Measurements from ENCODE around the gene ENDOD1. TPM values are rescaled to one million over a fixed set of nuclear protein-coding genes. Genes with fewer than 3 reads are reported as not detected.
A peak's percentile ranks its signal among the peaks of the same experiment; 100 is the strongest.

ENDOD1 gene
- total and polyA plus RNA-seq, 2 donors from 2014 or later, result 19.3 to 69.0 TPM

- FAIRE-seq (no peak), DNase-seq (no peak)
- Histone ChIP-seq H3K27me3 (ENCODE audit: control insufficient read depth, insufficient read depth, low read length) (no peaks in the 10 kb centered on the region), H3K36me3 (ENCODE audit: control insufficient read depth in 2 of 3, insufficient read depth in 3 of 3, low read length in 3 of 3) (no peaks in the 10 kb centered on the region), H3K27ac (ENCODE audit: low read depth in 2 of 2, low read length in 2 of 2) (no peak overlapping the region), H3K4me1 (ENCODE audit: control insufficient read depth in 2 of 3, insufficient read depth in 2 of 3, low read depth in 1 of 3, low read length in 3 of 3) (peaks cover 0 to 14% (median 12%) of the 10 kb centered on the region in 3 donors), H3K9me3 (ENCODE audit: control insufficient read depth in 2 of 3, insufficient read depth in 1 of 3, low read length in 3 of 3) (no peaks in the 10 kb centered on the region), H3K9ac (ENCODE audit: low read length in 3 of 3) (no peak overlapping the region), H3K4me3 (ENCODE audit: low read length in 3 of 3) (no peak overlapping the region)
- TF ChIP-seq, protein P1, sequence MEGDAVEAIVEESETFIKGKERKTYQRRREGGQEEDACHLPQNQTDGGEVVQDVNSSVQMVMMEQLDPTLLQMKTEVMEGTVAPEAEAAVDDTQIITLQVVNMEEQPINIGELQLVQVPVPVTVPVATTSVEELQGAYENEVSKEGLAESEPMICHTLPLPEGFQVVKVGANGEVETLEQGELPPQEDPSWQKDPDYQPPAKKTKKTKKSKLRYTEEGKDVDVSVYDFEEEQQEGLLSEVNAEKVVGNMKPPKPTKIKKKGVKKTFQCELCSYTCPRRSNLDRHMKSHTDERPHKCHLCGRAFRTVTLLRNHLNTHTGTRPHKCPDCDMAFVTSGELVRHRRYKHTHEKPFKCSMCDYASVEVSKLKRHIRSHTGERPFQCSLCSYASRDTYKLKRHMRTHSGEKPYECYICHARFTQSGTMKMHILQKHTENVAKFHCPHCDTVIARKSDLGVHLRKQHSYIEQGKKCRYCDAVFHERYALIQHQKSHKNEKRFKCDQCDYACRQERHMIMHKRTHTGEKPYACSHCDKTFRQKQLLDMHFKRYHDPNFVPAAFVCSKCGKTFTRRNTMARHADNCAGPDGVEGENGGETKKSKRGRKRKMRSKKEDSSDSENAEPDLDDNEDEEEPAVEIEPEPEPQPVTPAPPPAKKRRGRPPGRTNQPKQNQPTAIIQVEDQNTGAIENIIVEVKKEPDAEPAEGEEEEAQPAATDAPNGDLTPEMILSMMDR (IDR thresholded peaks at IDR 0.05; ENCODE audit: borderline replicate concordance, extremely low read depth, insufficient read depth), result no peak
- intact Hi-C loops (cut with DNase I), result no loop called here
These were observed 2.6 kb upstream of the ENDOD1 start for GRCh38 chr11:95086836-95087570.

- no peaks in the 10 kb centered on the region for H3K9me3 ChIP-seq (ENCODE audit: control insufficient read depth in 2 of 3, insufficient read depth in 1 of 3, low read length in 3 of 3)
- peak overlapping the region in 1 of 3 donors; percentile 2 for H3K9ac ChIP-seq (ENCODE audit: low read length in 3 of 3)
- TF ChIP-seq, protein P1 (IDR thresholded peaks at IDR 0.05; ENCODE audit: borderline replicate concordance, extremely low read depth, insufficient read depth), result no peak
- H3K27me3 ChIP-seq (ENCODE audit: control insufficient read depth, insufficient read depth, low read length), result no peaks in the 10 kb centered on the region
- H3K4me1 ChIP-seq (ENCODE audit: control insufficient read depth in 2 of 3, insufficient read depth in 2 of 3, low read depth in 1 of 3, low read length in 3 of 3), result peaks cover 0 to 28% (median 18%) of the 10 kb centered on the region in 3 donors
- DNase-seq, result peak in 1 of 5 donors; percentile 25
- H3K36me3 ChIP-seq (ENCODE audit: control insufficient read depth in 2 of 3, insufficient read depth in 3 of 3, low read length in 3 of 3), result no peaks in the 10 kb centered on the region
- peak overlapping the region; percentile 83 to 91 for H3K27ac ChIP-seq (ENCODE audit: low read depth in 2 of 2, low read length in 2 of 2)
- peak overlapping the region; percentile 19 to 54 (median 47) for H3K4me3 ChIP-seq (ENCODE audit: low read length in 3 of 3)
- FAIRE-seq, result no peak
- intact Hi-C loops (cut with DNase I), result no loop called here
These were observed 563 bp upstream of the ENDOD1 start for GRCh38 chr11:95088946-95089619.

DNA sequence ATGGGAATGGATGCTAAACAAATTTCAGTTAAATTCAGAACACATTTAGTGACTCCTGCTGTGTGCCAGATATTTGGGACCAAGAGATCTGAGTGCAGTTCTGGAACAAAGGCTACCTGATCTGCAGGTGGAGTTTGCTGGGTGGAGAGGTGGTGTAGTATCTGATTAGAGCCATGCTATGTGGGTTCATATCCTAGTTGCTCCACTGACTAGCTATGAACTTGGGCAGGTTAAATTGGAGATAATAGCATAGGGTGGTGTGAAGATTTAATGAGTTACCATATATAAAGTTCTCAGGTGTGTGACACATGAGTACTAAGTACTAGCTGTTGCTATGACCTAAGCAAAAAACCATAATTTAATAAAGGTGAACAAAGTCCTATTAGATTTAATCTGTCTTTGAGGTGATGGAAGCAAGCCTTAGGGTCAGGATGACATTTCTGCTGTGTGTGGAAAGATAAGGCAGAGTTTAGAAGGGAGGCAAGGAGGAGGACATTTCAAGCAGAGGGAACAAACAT, 2.1 kb downstream of the ENDOD1 start:
- no peak overlapping the region for H3K9ac ChIP-seq (ENCODE audit: low read length in 3 of 3)
- H3K4me1 ChIP-seq (ENCODE audit: control insufficient read depth in 2 of 3, insufficient read depth in 2 of 3, low read depth in 1 of 3, low read length in 3 of 3), result peaks cover 0 to 28% (median 13%) of the 10 kb centered on the region in 3 donors

More for the DNA sequence above, 2.1 kb downstream of the ENDOD1 start:
- Histone ChIP-seq H3K27me3 (ENCODE audit: control insufficient read depth, insufficient read depth, low read length) (no peaks in the 10 kb centered on the region), H3K27ac (ENCODE audit: low read depth in 2 of 2, low read length in 2 of 2) (no peak overlapping the region), H3K4me3 (ENCODE audit: low read length in 3 of 3) (peak overlapping the region in 1 of 3 donors; percentile 54), H3K9me3 (ENCODE audit: control insufficient read depth in 2 of 3, insufficient read depth in 1 of 3, low read length in 3 of 3) (no peaks in the 10 kb centered on the region), H3K36me3 (ENCODE audit: control insufficient read depth in 2 of 3, insufficient read depth in 3 of 3, low read length in 3 of 3) (no peaks in the 10 kb centered on the region)
- TF ChIP-seq, protein P1 (IDR thresholded peaks at IDR 0.05; ENCODE audit: borderline replicate concordance, extremely low read depth, insufficient read depth), result no peak
- FAIRE-seq (no peak), DNase-seq (no peak)
- intact Hi-C loops (cut with DNase I), result no loop called here

All from kidney (tissue), 14 donors.